Ovary (tissue), 3 donors: ENCODE measurements around the gene ARL6IP5.

Source experiments
- CTCF ChIP-seq, 3 donors: fragments of 450-650 bp in 2 of 3; fragments of 200-600 bp in 1 of 3; IDR thresholded peaks; one replicate each; pipeline versions ENCODE4 v1.5.1 to v1.8.0; 2016 to 2022; ENCODE audit warnings: antibody characterized with exemption in 3 of 3, mild to moderate bottlenecking in 1 of 3
- EP300 ChIP-seq: sonication (generic); formaldehyde crosslinking; IDR thresholded peaks from one replicate; pipeline ENCODE4 v1.6.1; 2017; ENCODE audit warnings: antibody characterized with exemption
- POLR2A ChIP-seq: fragments of 450-650 bp; IDR thresholded peaks from one replicate; pipeline ENCODE4 v1.6.1; 2017; ENCODE audit warnings: antibody characterized with exemption, mild to moderate bottlenecking, moderate library complexity
- donor health status: DM: no; HTN: no; CAD: no.

DNA sequence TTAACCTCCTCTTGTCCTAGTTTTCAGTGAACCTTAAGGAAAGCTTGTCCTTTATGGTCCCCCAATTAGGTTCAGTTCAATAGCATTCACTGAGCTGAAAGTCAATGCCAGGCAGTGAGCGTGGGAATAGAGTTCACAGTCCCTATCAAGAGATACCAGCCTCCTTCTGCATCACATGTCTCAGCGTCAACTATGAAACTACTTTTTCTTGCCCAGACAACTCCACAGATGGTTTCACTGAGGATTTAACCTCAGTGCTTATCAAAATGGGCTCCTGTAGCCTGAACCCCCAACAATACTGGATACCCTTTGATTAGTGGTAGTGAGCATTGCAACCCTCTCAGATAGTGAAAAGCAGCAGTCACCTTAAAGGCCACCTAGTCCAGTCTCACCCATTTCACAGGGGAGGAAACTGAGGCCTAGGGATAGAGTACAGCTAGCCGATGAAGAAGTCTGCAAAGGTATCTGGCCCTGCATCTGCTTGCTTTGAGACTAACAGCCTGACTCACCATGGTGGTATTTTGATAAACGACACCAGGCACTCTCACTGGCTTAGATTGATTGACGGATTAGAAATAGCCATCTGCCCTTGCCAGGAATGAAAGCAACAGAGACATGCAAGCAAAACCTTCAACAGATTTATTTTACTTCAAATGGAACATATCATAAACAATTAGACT lies 3.0 kb upstream of the ARL6IP5 start:
- TF ChIP-seq CTCF (IDR thresholded peaks at IDR 0.05), result no peak
- TF ChIP-seq POLR2A, result no peak
- no peak for TF ChIP-seq EP300
